Gastroesophageal sphincter (tissue), 4 donors: ENCODE measurements around the gene RAP1GAP2. TPM values are rescaled to one million over a fixed set of nuclear protein-coding genes. Genes with fewer than 3 reads are reported as not detected.

Source experiments
- ATAC-seq: fragments of 150-250 bp; one replicate; pipeline ENCODE4 v1.9.1; 2016; ENCODE audit warnings: mild to moderate bottlenecking, moderate library complexity
- H3K27ac ChIP-seq, 4 donors: fragments of 200-600 bp; sonication (generic) in 3 of 4; 1 replicate in 3 of 4; 2 replicates in 1 of 4; pipeline ENCODE4 v1.5.1; 2016 to 2019
- H3K27me3 ChIP-seq: fragments of 200-600 bp; sonication (generic); one replicate; pipeline ENCODE4 v1.5.1; 2019
- H3K36me3 ChIP-seq, 2 donors: fragments of 200-600 bp; sonication (generic); one replicate each; pipeline ENCODE4 v1.5.1; 2019; ENCODE audit warnings: control low read depth in 1 of 2
- H3K4me1 ChIP-seq, 3 donors: fragments of 200-600 bp; sonication (generic); 1 replicate in 2 of 3; 2 replicates in 1 of 3; pipeline ENCODE4 v1.5.1; 2016 to 2019; ENCODE audit warnings: control low read depth in 2 of 3
- H3K4me3 ChIP-seq, 2 donors: fragments of 200-600 bp; sonication (generic); one replicate each; pipeline ENCODE4 v1.5.1; 2019; ENCODE audit warnings: mild to moderate bottlenecking in 1 of 2, moderate library complexity in 1 of 2
- H3K9me3 ChIP-seq, 3 donors: fragments of 200-600 bp; sonication (generic); one replicate each; pipeline ENCODE4 v1.5.1; 2017 to 2019; ENCODE audit warnings: control low read depth in 2 of 3
- EP300 ChIP-seq: sonication (generic); formaldehyde crosslinking; IDR thresholded peaks from one replicate; pipeline ENCODE4 v1.6.1; 2017; ENCODE audit warnings: antibody characterized with exemption, mild to moderate bottlenecking
- POLR2A ChIP-seq, 2 donors: fragments of 450-650 bp; IDR thresholded peaks; one replicate each; pipeline ENCODE4 v1.6.1; 2017; ENCODE audit warnings: antibody characterized with exemption in 2 of 2, mild to moderate bottlenecking in 2 of 2, moderate library complexity in 1 of 2
- POLR2AphosphoS5 ChIP-seq: sonication (generic); formaldehyde crosslinking; IDR thresholded peaks from one replicate; pipeline ENCODE4 v1.6.1; 2017; ENCODE audit warnings: antibody characterized with exemption
- WGBS, 2 donors: methylation state at CpG; one replicate each; pipeline ENCODE4 v1.1.5; 2018; ENCODE audit warnings: low coverage in 1 of 2; 5-methylcytosine and 5-hydroxymethylcytosine counted together
- total RNA-seq, 4 donors: library from RNA; depleted of rRNA; stranded (reverse); fragments of >200 nt; gene quantifications; one replicate each; pipeline ENCODE4 v1.1.0, GENCODE V29; 2016
- TF ChIP-seq, protein P1 (sequence below), 4 experiments: fragments of 200-600 bp in 2 of 4; fragments of 450-650 bp in 2 of 4; sonication (generic) in 1 of 4; IDR thresholded peaks; one replicate each; pipeline ENCODE4 v1.5.1; 2017 to 2019; ENCODE audit warnings: antibody characterized with exemption in 4 of 4, mild to moderate bottlenecking in 2 of 4, moderate library complexity in 2 of 4

RAP1GAP2 gene
- total RNA-seq, 4 donors from 2014 or later: 8.8 to 19.5 (median 11.3) TPM

GRCh38 chr17:2954898-2955445 lies 158.7 kb downstream of the RAP1GAP2 start:
- Histone ChIP-seq H3K4me1 (no peaks in the 10 kb centered on the region), H3K27ac (no peak overlapping the region), H3K27me3 (no peaks in the 10 kb centered on the region), H3K9me3 (no peaks in the 10 kb centered on the region), H3K36me3 (no peaks in the 10 kb centered on the region), H3K4me3 (no peak overlapping the region)
- no peak for ATAC-seq
- no peak for TF ChIP-seq POLR2AphosphoS5
- WGBS, 2 donors: 55 to 70% methylated on average over 7 to 8 of the region's 8 CpGs

DNA sequence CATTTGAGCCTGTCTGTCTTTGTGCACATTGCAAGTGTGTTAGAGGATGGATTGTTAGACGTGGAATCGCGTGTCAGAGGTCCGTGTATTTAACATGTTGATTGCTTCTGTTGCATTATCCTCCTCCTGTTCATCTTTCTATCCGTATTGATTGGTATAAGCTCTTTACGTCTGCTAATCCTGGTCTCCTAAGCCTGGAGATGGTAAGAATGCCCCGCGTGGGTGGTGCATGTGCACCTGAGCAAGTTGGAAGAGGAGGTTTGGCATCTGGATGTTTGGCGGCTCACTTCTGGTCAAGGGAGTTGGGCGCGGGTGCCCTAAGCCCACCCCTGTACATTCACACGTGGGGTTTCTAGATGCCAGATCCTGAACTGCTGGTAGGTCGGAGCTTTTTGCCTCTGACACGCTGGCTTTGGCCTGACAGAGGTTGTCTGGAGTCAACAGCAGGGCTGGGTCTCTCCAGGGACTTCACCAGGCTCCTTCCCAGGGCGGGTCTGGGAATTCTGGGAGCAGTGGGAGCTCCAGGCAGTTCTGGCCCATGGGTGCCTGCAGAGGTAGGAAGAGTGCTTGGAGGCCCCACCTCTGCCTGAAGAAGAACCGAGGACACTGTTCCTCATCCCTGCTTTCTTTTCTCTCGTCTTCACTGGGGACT lies 159.8 kb downstream of the RAP1GAP2 start:
- WGBS, 2 donors: 74 to 81% methylated on average over 5 to 8 of the region's 17 CpGs
- Histone ChIP-seq H3K4me3 (no peak overlapping the region), H3K27me3 (no peaks in the 10 kb centered on the region), H3K27ac (no peak overlapping the region), H3K36me3 (no peaks in the 10 kb centered on the region), H3K4me1 (no peaks in the 10 kb centered on the region), H3K9me3 (no peaks in the 10 kb centered on the region)
- no peak for ATAC-seq
- TF ChIP-seq EP300 (no peak), POLR2A (IDR thresholded peaks at IDR 0.05) (no peak), POLR2AphosphoS5 (no peak)
- TF ChIP-seq, protein P1, sequence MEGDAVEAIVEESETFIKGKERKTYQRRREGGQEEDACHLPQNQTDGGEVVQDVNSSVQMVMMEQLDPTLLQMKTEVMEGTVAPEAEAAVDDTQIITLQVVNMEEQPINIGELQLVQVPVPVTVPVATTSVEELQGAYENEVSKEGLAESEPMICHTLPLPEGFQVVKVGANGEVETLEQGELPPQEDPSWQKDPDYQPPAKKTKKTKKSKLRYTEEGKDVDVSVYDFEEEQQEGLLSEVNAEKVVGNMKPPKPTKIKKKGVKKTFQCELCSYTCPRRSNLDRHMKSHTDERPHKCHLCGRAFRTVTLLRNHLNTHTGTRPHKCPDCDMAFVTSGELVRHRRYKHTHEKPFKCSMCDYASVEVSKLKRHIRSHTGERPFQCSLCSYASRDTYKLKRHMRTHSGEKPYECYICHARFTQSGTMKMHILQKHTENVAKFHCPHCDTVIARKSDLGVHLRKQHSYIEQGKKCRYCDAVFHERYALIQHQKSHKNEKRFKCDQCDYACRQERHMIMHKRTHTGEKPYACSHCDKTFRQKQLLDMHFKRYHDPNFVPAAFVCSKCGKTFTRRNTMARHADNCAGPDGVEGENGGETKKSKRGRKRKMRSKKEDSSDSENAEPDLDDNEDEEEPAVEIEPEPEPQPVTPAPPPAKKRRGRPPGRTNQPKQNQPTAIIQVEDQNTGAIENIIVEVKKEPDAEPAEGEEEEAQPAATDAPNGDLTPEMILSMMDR (IDR thresholded peaks at IDR 0.05): no peak

DNA sequence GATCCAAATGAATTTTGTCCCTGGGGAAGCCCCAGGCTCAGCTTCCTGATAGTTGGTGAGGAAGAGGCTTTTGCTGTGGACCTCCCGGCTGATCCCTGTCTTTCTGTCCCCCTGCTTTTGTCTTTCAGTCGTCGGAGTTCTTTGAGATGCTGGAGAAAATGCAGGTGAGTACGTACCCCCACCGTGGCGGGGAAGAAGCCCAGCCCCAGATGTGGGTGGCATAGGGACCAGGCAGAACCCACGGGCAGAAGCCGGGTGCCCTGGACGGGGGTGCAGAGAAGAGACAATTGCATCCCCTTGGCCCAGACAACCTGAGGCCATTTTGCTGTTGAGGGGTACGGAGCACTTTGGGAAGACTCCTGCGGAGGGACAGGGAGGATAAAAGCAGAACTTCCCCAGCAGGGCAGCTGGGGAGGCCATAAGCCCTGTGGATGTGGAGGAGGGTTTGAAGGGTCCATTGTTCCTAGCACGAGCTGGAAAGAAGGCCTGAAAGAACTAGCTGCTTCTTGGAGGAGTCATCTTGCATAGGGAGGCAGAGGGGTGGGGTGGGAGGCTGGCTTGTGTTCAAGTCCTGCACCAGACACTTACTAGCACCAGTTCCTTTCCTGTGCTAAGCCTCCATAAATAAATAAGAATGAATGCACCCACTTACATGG lies 161.5 kb downstream of the RAP1GAP2 start:
- no peaks in the 10 kb centered on the region for H3K9me3 ChIP-seq

GRCh38 chr17:2958706-2959222 lies 162.5 kb downstream of the RAP1GAP2 start:
- Histone ChIP-seq H3K36me3 (no peaks in the 10 kb centered on the region), H3K4me1 (no peaks in the 10 kb centered on the region), H3K27ac (no peak overlapping the region), H3K27me3 (no peaks in the 10 kb centered on the region), H3K9me3 (no peaks in the 10 kb centered on the region), H3K4me3 (no peak overlapping the region)
- WGBS, 2 donors: 87 to 95% methylated on average over 4 to 10 of the region's 10 CpGs
- TF ChIP-seq POLR2AphosphoS5 (no peak), EP300 (no peak), POLR2A (IDR thresholded peaks at IDR 0.05) (no peak)
- ATAC-seq: no peak

More for the DNA sequence above, 161.5 kb downstream of the RAP1GAP2 start:
- ATAC-seq: no peak
- 78 to 84% methylated on average over 3 to 5 of the region's 12 CpGs for WGBS, 2 donors
- Histone ChIP-seq H3K27ac (no peak overlapping the region), H3K4me1 (no peaks in the 10 kb centered on the region), H3K36me3 (no peaks in the 10 kb centered on the region), H3K4me3 (no peak overlapping the region), H3K27me3 (no peaks in the 10 kb centered on the region)
- TF ChIP-seq POLR2AphosphoS5 (no peak), EP300 (no peak), POLR2A (IDR thresholded peaks at IDR 0.05) (no peak)
- TF ChIP-seq, protein P1 (IDR thresholded peaks at IDR 0.05): no peak

GRCh38 chr17:2959371-2960130 lies 163.3 kb downstream of the RAP1GAP2 start:
- no peak for TF ChIP-seq POLR2AphosphoS5
- TF ChIP-seq POLR2A (IDR thresholded peaks at IDR 0.05): no peak
- TF ChIP-seq, protein P1 (IDR thresholded peaks at IDR 0.05): no peak
- TF ChIP-seq EP300: no peak
- no peaks in the 10 kb centered on the region for H3K9me3 ChIP-seq
- H3K36me3 ChIP-seq: no peaks in the 10 kb centered on the region
- H3K4me1 ChIP-seq: no peaks in the 10 kb centered on the region
- WGBS, 2 donors: 59 to 69% methylated on average over 3 to 4 of the region's 19 CpGs
- no peak for ATAC-seq
- H3K27ac ChIP-seq: no peak overlapping the region
- no peaks in the 10 kb centered on the region for H3K27me3 ChIP-seq
- H3K4me3 ChIP-seq: no peak overlapping the region
